Activated CD8-positive, alpha-beta T cell treated with anti-CD3 and anti-CD28 coated beads for 36 hours (primary cell): ENCODE data around the gene TGFBR1. TPM values are rescaled to one million over a fixed set of nuclear protein-coding genes. Genes with fewer than 3 reads are reported as not detected.

Experiments used
- ATAC-seq: fragments of 200-7000 bp; cut with Tn5 transposase; one replicate; pipeline ENCODE4 v1.10.0; 2021; ENCODE audit warnings: mild to moderate bottlenecking, moderate library complexity
- CTCF ChIA-PET: fragments of 350-600 bp; sonication (Branson Sonifier 250); formaldehyde crosslinking; loops from one replicate; lab custom pipeline; 2021; ENCODE audit warnings: antibody characterized with exemption; lab: Charles Lee
- POLR2A ChIA-PET: fragments of 350-600 bp; sonication (Branson Sonifier 250); formaldehyde crosslinking; loops from one replicate; lab custom pipeline; 2021; ENCODE audit warnings: antibody characterized with exemption; lab: Charles Lee
- DNase-seq: peaks from one replicate; pipeline ENCODE4 v3.0.0-alpha.2; 2020
- H3K27ac Mint-ChIP-seq: one replicate; pipeline ENCODE4 v1.8.0; 2021; ENCODE audit warnings: mild to moderate bottlenecking, mixed read lengths
- H3K27me3 Mint-ChIP-seq: one replicate; pipeline ENCODE4 v1.8.0; 2021; ENCODE audit warnings: mixed read lengths
- H3K36me3 Mint-ChIP-seq: one replicate; pipeline ENCODE4 v1.8.0; 2021; ENCODE audit warnings: low read depth, mixed read lengths
- H3K4me1 Mint-ChIP-seq: one replicate; pipeline ENCODE4 v1.8.0; 2021; ENCODE audit warnings: low read depth, mixed read lengths
- H3K4me3 Mint-ChIP-seq: one replicate; pipeline ENCODE4 v1.8.0; 2021; ENCODE audit warnings: mild to moderate bottlenecking, moderate library complexity, mixed read lengths
- H3K9me3 Mint-ChIP-seq: one replicate; pipeline ENCODE4 v1.8.0; 2021; ENCODE audit warnings: mixed read lengths
- intact Hi-C: fragments of 100-400 bp; cut with micrococcal nuclease; formaldehyde crosslinking; loops from one replicate; pipeline ENCODE4 v1.10.0; 2022
- total RNA-seq, 2 experiments: library from RNA; stranded (reverse); gene quantifications; one replicate each; pipeline ENCODE4 v1.2.3, GENCODE V29; 2021
- TF ChIP-seq, protein P1 (sequence below): fragments of 200-600 bp; IDR thresholded peaks from one replicate; pipeline ENCODE4 v1.8.0; 2022; ENCODE audit warnings: antibody characterized with exemption, mild to moderate bottlenecking

Gene TGFBR1
- total RNA-seq, 2 experiments from 2014 or later: 34.3 to 36.5 TPM

DNA sequence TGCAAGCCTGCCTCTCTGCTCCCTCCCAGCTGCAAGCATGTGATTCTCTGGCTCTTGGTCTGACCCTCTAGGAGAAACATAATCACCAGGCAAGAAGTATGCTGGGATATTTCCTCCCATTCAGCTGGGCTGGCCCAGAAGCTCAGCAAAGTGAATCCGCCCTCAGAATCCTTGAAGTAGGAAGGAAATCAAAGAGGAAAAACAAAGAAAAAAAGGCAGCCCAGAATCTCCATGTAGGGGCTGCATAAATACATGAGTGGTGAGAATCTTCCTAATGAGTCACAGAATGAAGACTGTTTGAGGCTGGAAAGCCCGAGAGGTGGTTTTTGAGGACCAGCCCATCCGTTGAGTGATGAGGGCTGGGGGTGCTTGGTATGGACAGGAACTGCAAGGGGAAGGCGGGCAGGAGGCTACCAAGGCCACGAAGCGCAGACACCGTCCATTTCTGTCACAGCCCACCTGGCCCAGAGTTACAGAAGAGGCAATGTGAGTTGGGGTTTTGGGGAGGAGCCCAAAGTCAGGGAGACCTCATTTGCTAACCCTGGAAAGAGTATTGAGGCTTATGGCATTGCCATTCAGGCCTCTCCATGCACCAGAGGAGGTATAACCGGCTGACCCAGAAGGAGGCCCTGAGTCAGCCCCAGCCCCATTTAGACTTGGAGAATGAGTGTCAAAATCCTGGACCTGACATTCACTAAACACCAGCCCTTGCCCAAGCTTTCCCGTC, 33.4 kb upstream of the TGFBR1 start:
- H3K4me3 Mint-ChIP-seq: no peak overlapping the region
- ATAC-seq (peak; percentile 65), DNase-seq (peak; percentile 35)
- TF ChIP-seq, protein P1, sequence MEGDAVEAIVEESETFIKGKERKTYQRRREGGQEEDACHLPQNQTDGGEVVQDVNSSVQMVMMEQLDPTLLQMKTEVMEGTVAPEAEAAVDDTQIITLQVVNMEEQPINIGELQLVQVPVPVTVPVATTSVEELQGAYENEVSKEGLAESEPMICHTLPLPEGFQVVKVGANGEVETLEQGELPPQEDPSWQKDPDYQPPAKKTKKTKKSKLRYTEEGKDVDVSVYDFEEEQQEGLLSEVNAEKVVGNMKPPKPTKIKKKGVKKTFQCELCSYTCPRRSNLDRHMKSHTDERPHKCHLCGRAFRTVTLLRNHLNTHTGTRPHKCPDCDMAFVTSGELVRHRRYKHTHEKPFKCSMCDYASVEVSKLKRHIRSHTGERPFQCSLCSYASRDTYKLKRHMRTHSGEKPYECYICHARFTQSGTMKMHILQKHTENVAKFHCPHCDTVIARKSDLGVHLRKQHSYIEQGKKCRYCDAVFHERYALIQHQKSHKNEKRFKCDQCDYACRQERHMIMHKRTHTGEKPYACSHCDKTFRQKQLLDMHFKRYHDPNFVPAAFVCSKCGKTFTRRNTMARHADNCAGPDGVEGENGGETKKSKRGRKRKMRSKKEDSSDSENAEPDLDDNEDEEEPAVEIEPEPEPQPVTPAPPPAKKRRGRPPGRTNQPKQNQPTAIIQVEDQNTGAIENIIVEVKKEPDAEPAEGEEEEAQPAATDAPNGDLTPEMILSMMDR: no peak
- intact Hi-C loops: no loop called here
- no peaks in the 10 kb centered on the region for H3K36me3 Mint-ChIP-seq
- no peaks in the 10 kb centered on the region for H3K9me3 Mint-ChIP-seq
- no peak overlapping the region for H3K27ac Mint-ChIP-seq
- POLR2A ChIA-PET: interaction anchor here (0.8 to 1.5 kb wide), 2 partner anchors 12 to 22 kb away, joined by 3 to 4 read pairs; no protein-coding TSS in a partner anchor
- H3K27me3 Mint-ChIP-seq: no peaks in the 10 kb centered on the region
- peaks cover 49% of the 10 kb centered on the region for H3K4me1 Mint-ChIP-seq
- CTCF ChIA-PET: no interaction called here

DNA sequence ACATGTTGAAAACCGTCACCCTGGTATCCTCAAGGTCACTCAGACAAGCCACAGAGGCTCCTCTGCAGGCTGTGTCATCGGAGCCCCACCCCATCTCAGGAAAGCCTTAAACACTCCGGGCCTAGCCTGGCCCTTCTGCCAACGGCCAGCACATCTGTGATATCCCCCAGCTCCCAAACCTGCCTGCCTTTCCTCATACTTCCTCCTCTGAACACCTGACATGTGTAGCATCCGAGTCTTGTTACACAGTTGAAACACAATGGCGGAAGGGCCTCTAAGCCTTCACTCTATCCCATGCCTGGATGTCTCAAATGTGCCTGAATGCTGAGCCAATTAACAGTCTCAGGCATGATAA, 32.9 kb upstream of the TGFBR1 start:
- intact Hi-C loops: no loop called here
- TF ChIP-seq, protein P1: no peak
- peaks cover 55% of the 10 kb centered on the region for H3K4me1 Mint-ChIP-seq
- POLR2A ChIA-PET: interaction anchor here (1.5 kb wide), 1 partner anchor 13 kb away, joined by 4 read pairs; no protein-coding TSS in a partner anchor
- H3K27ac Mint-ChIP-seq: no peak overlapping the region
- H3K9me3 Mint-ChIP-seq: no peaks in the 10 kb centered on the region
- no peaks in the 10 kb centered on the region for H3K27me3 Mint-ChIP-seq
- no peak overlapping the region for H3K4me3 Mint-ChIP-seq
- CTCF ChIA-PET: no interaction called here
- ATAC-seq: no peak
- DNase-seq: no peak
- H3K36me3 Mint-ChIP-seq: no peaks in the 10 kb centered on the region

DNA sequence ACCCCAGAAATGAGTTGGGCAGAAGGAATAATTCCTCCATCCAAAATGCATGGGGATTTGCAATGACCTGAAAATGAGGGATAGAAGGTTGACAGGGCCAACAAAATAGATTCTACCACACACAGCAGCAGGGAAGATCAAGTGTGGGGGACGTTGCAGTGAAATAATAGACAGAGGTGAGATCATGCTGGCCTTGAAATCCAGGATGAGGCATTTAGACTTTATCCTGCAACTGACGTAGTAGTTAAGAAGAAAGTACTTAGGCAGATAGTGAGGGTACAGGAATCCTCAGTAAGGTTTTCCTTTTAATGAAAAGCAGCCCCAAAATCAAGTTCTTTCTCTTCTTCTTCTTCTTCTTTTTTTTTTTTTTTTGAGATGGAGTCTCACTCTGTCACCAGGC, 31.6 kb upstream of the TGFBR1 start:
- intact Hi-C loops: no loop called here
- TF ChIP-seq, protein P1: no peak
- Mint-ChIP-seq H3K27ac (no peak overlapping the region), H3K27me3 (no peaks in the 10 kb centered on the region), H3K4me3 (no peak overlapping the region), H3K9me3 (no peaks in the 10 kb centered on the region), H3K4me1 (peaks cover 59% of the 10 kb centered on the region), H3K36me3 (no peaks in the 10 kb centered on the region)
- ChIA-PET POLR2A (no interaction called here), CTCF (no interaction called here)
- DNase-seq (no peak), ATAC-seq (no peak)

DNA sequence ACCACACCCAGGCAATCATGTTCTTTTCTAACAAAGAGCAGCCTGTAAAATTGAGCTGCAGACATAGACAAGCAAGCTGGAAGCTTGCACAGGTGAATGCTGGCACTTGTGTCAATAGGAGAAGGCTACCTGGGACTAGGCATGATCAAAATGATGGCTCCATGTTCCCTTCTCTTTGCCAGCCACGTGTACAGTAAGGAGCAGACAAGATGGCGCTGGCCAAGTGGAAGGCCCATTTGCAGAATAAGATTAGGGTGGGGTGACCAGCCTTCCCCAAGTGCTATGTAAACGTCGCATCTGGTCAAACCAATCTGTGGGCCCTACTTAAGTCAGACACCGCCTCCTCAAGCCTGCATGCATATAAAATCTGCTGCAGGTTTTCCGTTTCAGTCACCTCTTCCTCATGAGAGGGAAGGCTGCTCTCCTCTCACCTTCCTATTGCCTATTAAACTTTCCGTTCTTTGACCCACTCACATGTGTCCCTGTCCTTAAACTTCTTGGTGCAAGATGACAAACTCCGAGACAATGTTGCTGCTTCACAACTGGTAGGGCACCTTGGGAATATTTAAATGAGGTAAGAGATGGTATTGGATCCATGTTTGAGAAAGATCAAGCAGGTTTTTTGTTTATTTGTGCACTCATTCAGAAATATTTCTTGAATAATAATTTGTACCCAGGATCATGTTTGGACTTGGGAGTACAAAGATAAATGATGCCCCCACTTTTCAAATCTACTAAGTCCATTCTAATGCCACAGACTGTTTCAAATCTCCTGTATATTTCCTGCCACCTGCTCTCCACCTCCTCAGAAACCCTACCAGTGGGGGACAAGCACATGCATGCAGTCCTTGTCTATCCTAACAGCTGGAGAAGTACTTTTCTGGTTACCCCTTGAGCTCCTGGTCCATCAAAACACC, 30.7 kb upstream of the TGFBR1 start:
- POLR2A ChIA-PET: interaction anchor here (0.8 to 0.9 kb wide), 2 partner anchors 15 to 40 kb away, joined by 3 to 4 read pairs; no protein-coding TSS in a partner anchor
- H3K4me1 Mint-ChIP-seq: peaks cover 50% of the 10 kb centered on the region

More for the DNA sequence above, 30.7 kb upstream of the TGFBR1 start:
- H3K9me3 Mint-ChIP-seq: no peaks in the 10 kb centered on the region
- no peak overlapping the region for H3K4me3 Mint-ChIP-seq
- H3K27me3 Mint-ChIP-seq: no peaks in the 10 kb centered on the region
- intact Hi-C loops: no loop called here
- DNase-seq (no peak), ATAC-seq (no peak)
- CTCF ChIA-PET: no interaction called here
- no peak overlapping the region for H3K27ac Mint-ChIP-seq
- TF ChIP-seq, protein P1: no peak
- no peaks in the 10 kb centered on the region for H3K36me3 Mint-ChIP-seq
